SK-N-SH (cell line): ENCODE results near the gene CCNJL.

Source experiments
- EP300 ChIP-seq, 2 experiments: IDR thresholded peaks; 2 replicates each; pipeline versions ENCODE4 v1.4.0 to v1.6.1; 2012; ENCODE audit warnings: borderline replicate concordance in 1 of 2, low read depth in 1 of 2, low read length in 1 of 2
- EZH2phosphoT487 ChIP-seq: fragments of 200-600 bp; sonication (generic); IDR thresholded peaks from 2 replicates; pipeline ENCODE4 v1.6.1; 2017; ENCODE audit warnings: low read depth, mixed run types, mild to moderate bottlenecking, antibody characterized with exemption, moderate library complexity, borderline replicate concordance
- FOXJ3 ChIP-seq: sonication (generic); formaldehyde crosslinking; IDR thresholded peaks from 2 replicates; pipeline ENCODE4 v1.5.1; 2020; ENCODE audit warnings: mild to moderate bottlenecking, missing genetic modification reagents
- FOXM1 ChIP-seq: IDR thresholded peaks from 2 replicates; pipeline ENCODE4 v1.4.0; 2012; ENCODE audit warnings: low read depth, mild to moderate bottlenecking
- GABPA ChIP-seq: IDR thresholded peaks from 2 replicates; pipeline ENCODE4 v1.4.0; 2012; ENCODE audit warnings: low read depth, mild to moderate bottlenecking
- MXI1 ChIP-seq: IDR thresholded peaks from 2 replicates; pipeline ENCODE4 v1.6.1; 2012; ENCODE audit warnings: mild to moderate bottlenecking, low read depth, low read length, improper control_type of control experiment
- POLR2AphosphoS5 ChIP-seq: IDR thresholded peaks from 2 replicates; pipeline ENCODE4 v1.6.1; 2012; ENCODE audit warnings: low read depth, low read length
- RAD21 ChIP-seq: IDR thresholded peaks from 2 replicates; pipeline ENCODE4 v1.6.1; 2012; ENCODE audit warnings: mild to moderate bottlenecking, low read length
- RCOR1 ChIP-seq: fragments of 150-350 bp; IDR thresholded peaks from 2 replicates; pipeline ENCODE4 v1.6.1; 2017; ENCODE audit warnings: antibody characterized with exemption, low read length
- REST ChIP-seq: IDR thresholded peaks from 2 replicates; pipeline ENCODE4 v1.6.1; 2012; ENCODE audit warnings: mild to moderate bottlenecking, low read depth, low read length, moderate library complexity
- SIN3A ChIP-seq: IDR thresholded peaks from 2 replicates; pipeline ENCODE4 v1.6.1; 2012; ENCODE audit warnings: low read depth, mild to moderate bottlenecking, low read length, moderate library complexity, borderline replicate concordance
- USF2 ChIP-seq: fragments of 150-350 bp; IDR thresholded peaks from 2 replicates; pipeline ENCODE4 v1.6.1; 2017; ENCODE audit warnings: antibody characterized with exemption, low read length, low read depth, borderline replicate concordance
- YY1 ChIP-seq: IDR thresholded peaks from 2 replicates; pipeline ENCODE4 v1.4.0; 2012; ENCODE audit warnings: low read depth, mild to moderate bottlenecking
- TF ChIP-seq, protein P1 (sequence below): fragments of 200-600 bp; sonication (generic); IDR thresholded peaks from 2 replicates; pipeline ENCODE4 v1.6.1; 2017; ENCODE audit warnings: antibody characterized with exemption, mild to moderate bottlenecking, moderate library complexity

GRCh38 chr5:160324886-160325285 lies 12.5 kb upstream of the CCNJL start:
- TF ChIP-seq, protein P1, sequence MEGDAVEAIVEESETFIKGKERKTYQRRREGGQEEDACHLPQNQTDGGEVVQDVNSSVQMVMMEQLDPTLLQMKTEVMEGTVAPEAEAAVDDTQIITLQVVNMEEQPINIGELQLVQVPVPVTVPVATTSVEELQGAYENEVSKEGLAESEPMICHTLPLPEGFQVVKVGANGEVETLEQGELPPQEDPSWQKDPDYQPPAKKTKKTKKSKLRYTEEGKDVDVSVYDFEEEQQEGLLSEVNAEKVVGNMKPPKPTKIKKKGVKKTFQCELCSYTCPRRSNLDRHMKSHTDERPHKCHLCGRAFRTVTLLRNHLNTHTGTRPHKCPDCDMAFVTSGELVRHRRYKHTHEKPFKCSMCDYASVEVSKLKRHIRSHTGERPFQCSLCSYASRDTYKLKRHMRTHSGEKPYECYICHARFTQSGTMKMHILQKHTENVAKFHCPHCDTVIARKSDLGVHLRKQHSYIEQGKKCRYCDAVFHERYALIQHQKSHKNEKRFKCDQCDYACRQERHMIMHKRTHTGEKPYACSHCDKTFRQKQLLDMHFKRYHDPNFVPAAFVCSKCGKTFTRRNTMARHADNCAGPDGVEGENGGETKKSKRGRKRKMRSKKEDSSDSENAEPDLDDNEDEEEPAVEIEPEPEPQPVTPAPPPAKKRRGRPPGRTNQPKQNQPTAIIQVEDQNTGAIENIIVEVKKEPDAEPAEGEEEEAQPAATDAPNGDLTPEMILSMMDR: no peak
- TF ChIP-seq RCOR1: no peak
- no peak for TF ChIP-seq SIN3A
- TF ChIP-seq POLR2AphosphoS5: no peak
- TF ChIP-seq USF2: no peak
- TF ChIP-seq REST: no peak
- no peak for TF ChIP-seq MXI1
- TF ChIP-seq EZH2phosphoT487: no peak
- TF ChIP-seq FOXJ3 (CRISPR knock-in tag): no peak
- no peak for TF ChIP-seq RAD21
- TF ChIP-seq FOXM1: no peak
- TF ChIP-seq GABPA: no peak
- TF ChIP-seq YY1: no peak
- no peak for TF ChIP-seq EP300 (IDR thresholded peaks at IDR 0.05; ENCODE audit: borderline replicate concordance in 1 of 2, low read depth in 1 of 2, low read length in 1 of 2)
